Stimulated activated CD8-positive, alpha-beta memory T cell treated with anti-CD3 and anti-CD28 coated beads, Interleukin-15, amount 100 ng/mL, for 1 hour (primary cell): ENCODE results near the gene FGF16.
"Not testable (repeated sequence)": the region's sequence is repeated elsewhere in the genome, so short reads cannot be mapped to it uniquely, and the experiment has no call there.

Experiments
- DNase-seq: peaks from one replicate; pipeline ENCODE4 v3.0.0-alpha.2; 2020; ENCODE audit warnings: low read depth

The FGF16 gene

DNA sequence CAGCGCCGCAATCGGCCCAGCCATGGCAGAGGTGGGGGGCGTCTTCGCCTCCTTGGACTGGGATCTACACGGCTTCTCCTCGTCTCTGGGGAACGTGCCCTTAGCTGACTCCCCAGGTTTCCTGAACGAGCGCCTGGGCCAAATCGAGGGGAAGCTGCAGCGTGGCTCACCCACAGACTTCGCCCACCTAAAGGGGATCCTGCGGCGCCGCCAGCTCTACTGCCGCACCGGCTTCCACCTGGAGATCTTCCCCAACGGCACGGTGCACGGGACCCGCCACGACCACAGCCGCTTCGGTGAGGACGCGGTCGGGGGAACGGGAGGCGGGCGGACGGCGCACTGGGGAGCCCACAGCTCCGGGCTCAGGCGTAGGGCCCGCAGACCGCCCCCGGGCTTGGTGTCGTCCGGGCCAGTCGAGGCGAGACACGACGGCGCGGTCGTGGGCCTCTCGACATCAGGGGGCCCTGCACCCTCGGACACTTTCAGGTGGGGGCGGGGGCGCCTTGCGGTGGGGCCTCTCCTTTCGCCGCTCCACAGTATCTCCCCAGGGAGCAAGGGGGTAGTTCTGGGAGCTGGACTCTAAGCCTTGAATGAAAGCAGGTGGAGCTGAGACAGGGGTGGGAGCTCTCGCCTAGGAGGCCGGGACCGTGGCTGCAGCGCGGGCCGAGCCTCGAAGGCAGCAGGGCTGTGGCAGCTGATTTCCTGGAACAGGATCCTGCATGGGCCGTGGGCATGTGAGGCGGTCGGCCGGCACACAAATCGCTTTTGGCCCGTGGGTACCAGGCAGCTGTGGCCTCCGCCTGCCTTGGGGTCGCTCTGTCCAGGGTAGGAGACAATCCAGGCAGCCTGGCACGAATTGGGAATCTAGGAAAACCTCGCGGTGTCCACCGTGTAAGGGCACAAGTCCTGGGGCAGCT is 722 bp downstream of the FGF16 start:
- no peak for DNase-seq

DNA sequence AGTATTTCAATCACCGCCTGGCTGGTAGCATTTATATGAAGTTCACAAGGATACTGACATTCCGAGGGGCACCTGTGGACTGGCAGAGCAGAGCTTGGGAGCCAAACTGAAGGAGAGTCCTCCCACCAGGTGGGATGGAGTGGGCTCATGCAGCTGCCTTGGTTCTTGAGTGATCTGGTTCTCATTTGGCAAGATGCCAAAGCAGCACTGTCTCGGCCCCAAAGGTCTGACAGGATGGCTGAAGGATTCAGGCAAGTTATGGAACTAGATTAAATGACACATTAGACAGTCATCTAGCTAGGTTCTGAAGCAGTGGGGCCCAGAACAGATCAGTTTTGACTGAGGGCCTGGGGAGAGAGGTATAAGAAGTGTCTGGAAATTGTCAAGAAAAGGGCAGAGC is 3.2 kb downstream of the FGF16 start:
- DNase-seq, result no peak

- DNase-seq, result no peak
These were observed 3.8 kb downstream of the FGF16 start for GRCh38 chrX:77450996-77451395.

- DNase-seq, result no peak
These were observed 6.0 kb downstream of the FGF16 start for GRCh38 chrX:77453190-77453589.

DNA sequence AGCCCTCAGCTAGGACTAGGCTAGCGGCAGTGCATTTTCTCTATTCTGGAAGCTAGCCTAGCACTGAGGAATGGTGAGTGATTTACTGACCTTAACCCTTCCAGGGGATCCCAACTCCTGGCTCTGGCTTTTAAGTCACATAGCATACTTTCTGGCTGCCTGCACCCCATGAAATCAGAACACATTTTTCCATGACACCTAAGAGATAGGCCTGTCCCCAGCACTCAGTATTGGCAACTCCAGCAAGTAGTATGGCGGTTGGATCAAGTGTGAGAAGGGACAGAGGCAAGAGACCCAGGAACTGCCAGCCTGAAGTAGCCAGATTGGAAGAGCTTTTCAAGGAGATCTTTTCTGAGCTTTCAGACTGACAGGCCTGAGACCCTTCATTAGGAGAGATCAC is 8.2 kb downstream of the FGF16 start:
- no peak for DNase-seq

GRCh38 chrX:77484045-77484444 is 36.9 kb downstream of the FGF16 start:
- DNase-seq, result no peak

GRCh38 chrX:77493677-77494553 is 46.7 kb downstream of the FGF16 start:
- no peak for DNase-seq

- DNase-seq, result not testable (repeated sequence)
These were observed 53.0 kb downstream of the FGF16 start for GRCh38 chrX:77500164-77500563.

GRCh38 chrX:77502951-77503525 is 55.8 kb downstream of the FGF16 start:
- DNase-seq, result no peak

DNA sequence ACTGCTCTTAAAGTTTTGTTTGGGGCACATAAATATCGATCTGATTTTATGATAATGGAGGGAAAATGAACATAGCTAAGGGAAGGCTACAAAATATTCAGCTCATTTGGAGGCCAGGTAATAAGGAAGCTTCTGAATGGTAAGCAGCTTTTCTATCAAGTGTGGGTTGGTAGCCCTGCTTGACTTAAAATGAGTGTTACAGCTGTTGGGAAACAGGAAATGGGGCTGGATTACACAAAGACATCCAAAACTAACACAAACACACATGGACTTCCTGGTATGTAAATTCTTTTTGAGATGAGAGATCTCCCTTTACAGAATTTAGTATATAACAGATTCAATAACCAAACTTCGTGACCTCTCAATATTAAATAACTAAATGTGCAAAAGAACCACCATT is 58.0 kb downstream of the FGF16 start:
- no peak for DNase-seq
